ENCODE measurements around the gene MRPS11.
A peak's percentile ranks its signal among the peaks of the same experiment; 100 is the strongest.
"Not testable (repeated sequence)": the region's sequence is repeated elsewhere in the genome, so short reads cannot be mapped to it uniquely, and the experiment has no call there.

The MRPS11 gene

DNA sequence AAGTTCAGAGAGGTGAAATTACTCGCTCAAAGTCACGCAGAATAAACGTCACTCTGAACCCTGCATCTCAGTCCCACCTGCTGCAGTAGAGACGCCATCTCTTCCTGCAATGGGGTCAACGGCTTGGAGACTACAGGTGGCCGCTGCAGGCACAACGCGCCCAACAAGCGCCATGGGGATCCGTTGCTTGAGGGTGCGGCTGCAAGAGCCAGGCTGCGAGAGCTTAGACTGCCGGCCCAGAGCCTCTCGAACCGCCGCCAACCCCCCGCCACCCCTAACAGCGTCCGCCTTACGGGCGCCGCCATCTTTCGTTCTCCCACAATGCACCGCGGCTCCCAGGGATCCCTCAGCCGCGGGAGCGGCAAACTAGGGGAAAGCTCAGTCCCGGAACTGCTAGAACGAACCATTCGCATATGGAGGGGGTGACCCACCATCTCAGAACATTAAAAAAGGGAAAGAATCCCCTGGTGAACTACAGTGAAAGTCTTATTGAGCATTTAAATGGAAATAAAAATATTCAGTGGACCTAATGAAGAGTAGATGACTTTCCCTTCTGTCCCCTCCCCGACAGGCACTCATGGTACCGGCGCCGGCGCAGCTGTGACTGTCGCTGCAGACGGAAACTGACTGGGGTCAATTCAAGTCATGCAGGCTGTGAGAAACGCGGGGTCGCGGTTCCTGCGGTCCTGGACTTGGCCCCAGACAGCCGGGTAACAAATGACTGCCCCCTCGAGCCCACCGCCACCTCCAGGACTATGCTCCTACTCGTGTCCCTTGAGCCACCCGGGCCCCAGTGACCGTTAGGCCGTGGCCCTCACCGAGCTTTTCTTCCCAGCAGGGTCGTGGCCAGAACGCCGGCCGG is at the start of gene MRPS11, which contains the start of gene MRPL46:
Gene MRPS11 (plus strand): TSS at position 636 of the 862 bp plus-strand sequence. CDS start 10 bp downstream, at position 646.
Gene MRPL46 (minus strand): TSS at position 316 of the 862 bp plus-strand sequence. CDS start 11 bp downstream, at position 305.
- H3K4me3 ChIP-seq, result peak within 1 kb of the TSS; percentile 85
- no peaks in the 10 kb centered on the region for H3K27me3 ChIP-seq (ENCODE audit: low read depth)
- peak; percentile 98 to 99 for DNase-seq (ENCODE audit: low spot score in 2 of 2)
- peaks cover 63% of the 10 kb centered on the region for H3K36me3 ChIP-seq (replicated peaks)
- peaks cover 27% of the 10 kb centered on the region for H3K4me1 ChIP-seq
- H3K9me3 ChIP-seq, result no peaks in the 10 kb centered on the region
- in situ Hi-C loops (cut with MboI; ENCODE audit: low sequenced_read_pairs), result loop anchor here (5.0 kb wide), 1 partner anchor 435 kb away; no protein-coding TSS in a partner anchor

DNA sequence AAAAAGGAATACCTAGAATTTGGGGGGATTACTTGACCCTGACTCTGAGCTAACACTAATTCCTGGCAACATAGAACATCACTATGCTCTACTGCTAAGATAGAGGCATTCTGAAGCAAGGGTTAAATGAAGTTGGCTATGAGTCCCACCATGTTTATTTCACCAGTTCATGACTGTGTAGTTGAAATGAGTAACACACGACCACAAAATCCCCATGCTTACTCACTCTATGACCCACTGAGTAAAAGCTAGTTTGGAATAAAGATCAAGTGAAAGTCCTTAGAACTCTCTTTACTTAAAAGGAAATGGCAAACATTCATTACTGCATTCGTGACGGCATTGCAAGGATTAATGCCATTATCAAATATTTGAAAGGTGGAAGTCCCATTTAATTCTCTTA is 47.7 kb upstream of the MRPS11 start:
- in situ Hi-C loops (cut with MboI; ENCODE audit: low sequenced_read_pairs), result no loop called here
- H3K36me3 ChIP-seq (replicated peaks), result no peaks in the 10 kb centered on the region
- H3K9me3 ChIP-seq, result no peaks in the 10 kb centered on the region
- no peaks in the 10 kb centered on the region for H3K4me1 ChIP-seq
- DNase-seq (ENCODE audit: low spot score in 2 of 2), result no peak
- peaks cover 19% of the 10 kb centered on the region for H3K27me3 ChIP-seq (ENCODE audit: low read depth)
- H3K4me3 ChIP-seq, result no peak overlapping the region

DNA sequence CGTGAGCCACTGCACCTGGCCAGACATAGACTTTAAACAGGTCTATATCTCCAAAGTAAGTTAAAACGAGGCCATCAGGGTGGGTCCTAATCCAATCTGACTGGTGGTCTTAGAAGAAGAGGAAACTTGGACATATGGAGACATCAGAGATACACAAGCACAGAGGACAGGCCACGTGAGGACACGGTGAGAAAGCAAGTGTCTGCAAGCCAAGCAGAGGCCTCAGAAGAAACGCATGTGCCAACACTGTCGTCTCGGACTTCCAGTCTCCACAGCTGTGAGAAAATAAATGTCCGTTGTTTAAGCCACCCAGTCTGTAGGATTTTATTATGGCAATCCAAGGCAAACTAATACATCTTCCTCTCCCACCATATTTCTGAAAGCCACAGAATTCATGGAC is 44.2 kb upstream of the MRPS11 start:
- no peak overlapping the region for H3K4me3 ChIP-seq
- in situ Hi-C loops (cut with MboI; ENCODE audit: low sequenced_read_pairs), result no loop called here
- no peaks in the 10 kb centered on the region for H3K36me3 ChIP-seq (replicated peaks)
- H3K9me3 ChIP-seq, result no peaks in the 10 kb centered on the region; the same call in 1 of the 2 replicates
- H3K27me3 ChIP-seq (ENCODE audit: low read depth), result peaks cover 38% of the 10 kb centered on the region
- no peaks in the 10 kb centered on the region for H3K4me1 ChIP-seq
- no peak for DNase-seq (ENCODE audit: low spot score in 2 of 2)

DNA sequence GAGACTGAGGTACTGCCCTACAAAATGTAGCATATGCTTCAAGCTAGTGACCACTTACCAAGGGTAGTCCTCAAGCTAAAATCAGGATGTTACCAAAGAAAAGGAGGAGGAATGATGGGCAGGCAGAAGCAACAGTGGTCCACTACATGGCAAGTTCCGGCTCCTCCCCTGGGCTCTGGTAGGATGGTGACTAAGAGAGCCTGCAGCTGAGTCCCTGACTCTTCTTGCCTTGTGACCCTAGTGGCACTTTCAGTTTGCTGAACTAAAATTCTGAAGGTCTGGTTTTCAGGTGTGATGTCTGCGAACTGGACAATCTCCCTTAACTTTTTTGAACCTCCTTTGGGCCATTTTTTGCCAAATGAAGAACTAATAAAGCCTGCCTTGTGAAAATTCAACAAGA is 41.2 kb upstream of the MRPS11 start:
- Histone ChIP-seq H3K9me3 (no peaks in the 10 kb centered on the region; the same call in 1 of the 2 replicates), H3K4me1 (no peaks in the 10 kb centered on the region), H3K27me3 (ENCODE audit: low read depth) (peaks cover 45% of the 10 kb centered on the region), H3K36me3 (replicated peaks) (no peaks in the 10 kb centered on the region), H3K4me3 (no peak overlapping the region)
- DNase-seq (ENCODE audit: low spot score in 2 of 2), result no peak
- in situ Hi-C loops (cut with MboI; ENCODE audit: low sequenced_read_pairs), result no loop called here

DNA sequence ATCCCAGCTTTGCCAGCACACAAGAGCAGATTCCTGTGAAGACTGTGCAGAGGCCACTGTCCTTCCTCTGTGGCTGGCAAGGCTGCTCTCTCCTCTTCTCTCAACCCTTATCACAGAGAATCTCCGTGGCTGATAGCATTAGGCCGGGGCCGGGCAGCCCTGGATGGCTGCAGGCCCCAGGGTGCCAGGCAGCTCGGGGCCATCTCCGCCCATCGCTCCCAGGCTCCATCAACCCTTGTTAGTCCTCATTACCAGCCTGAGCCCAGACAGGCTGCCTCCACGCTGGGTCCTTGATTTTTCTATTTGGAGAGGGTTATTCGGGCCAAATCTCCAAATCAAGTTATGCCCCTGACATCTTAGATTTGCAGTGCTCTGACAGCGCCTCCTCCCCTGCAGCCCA is 39.5 kb upstream of the MRPS11 start:
- no peaks in the 10 kb centered on the region for H3K4me1 ChIP-seq
- H3K4me3 ChIP-seq, result no peak overlapping the region
- no peaks in the 10 kb centered on the region; the same call in 1 of the 2 replicates for H3K9me3 ChIP-seq
- DNase-seq (ENCODE audit: low spot score in 2 of 2), result no peak
- peaks cover 44% of the 10 kb centered on the region for H3K27me3 ChIP-seq (ENCODE audit: low read depth)
- in situ Hi-C loops (cut with MboI; ENCODE audit: low sequenced_read_pairs), result no loop called here
- H3K36me3 ChIP-seq (replicated peaks), result no peaks in the 10 kb centered on the region

DNA sequence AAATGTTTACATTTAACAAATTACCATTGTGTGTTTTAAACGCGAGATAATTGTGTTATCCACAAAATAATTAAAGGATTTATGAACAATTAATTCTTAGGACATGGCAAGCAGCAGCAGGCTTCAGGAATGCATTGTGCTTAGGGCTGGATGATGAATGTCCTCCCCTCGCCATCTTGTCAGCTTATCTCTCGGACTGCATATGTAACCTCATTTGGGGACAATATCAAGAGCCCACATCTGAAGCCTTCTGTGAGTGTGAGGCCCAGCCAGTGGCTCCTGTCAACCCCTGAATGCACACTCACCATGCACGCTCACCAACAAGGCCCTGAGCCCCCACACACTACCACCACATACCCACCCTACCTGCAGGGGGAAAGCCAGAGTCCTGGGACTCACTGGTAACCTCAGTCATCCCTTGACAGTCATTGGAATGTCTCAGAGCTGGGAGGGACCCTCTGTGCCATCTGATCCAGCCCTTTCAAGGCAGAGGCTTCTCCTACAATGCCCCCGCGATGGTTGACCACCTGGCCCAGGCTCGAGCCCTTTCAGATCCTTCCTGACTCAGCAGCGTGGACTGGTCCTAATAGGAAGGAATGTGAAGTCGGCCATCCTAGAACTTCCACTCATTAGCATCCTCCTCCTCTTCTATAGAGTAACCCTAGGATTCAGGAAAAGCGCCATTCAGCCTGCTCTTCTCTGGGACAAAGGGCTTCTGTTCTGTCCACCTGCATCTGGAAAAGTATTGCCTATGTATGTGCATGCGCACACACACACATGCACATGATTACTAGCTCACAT is 38.5 kb upstream of the MRPS11 start:
- H3K4me1 ChIP-seq, result no peaks in the 10 kb centered on the region
- no peaks in the 10 kb centered on the region; the same call in 1 of the 2 replicates for H3K9me3 ChIP-seq
- no peak overlapping the region for H3K4me3 ChIP-seq
- H3K27me3 ChIP-seq (ENCODE audit: low read depth), result peaks cover 44% of the 10 kb centered on the region
- no peak for DNase-seq (ENCODE audit: low spot score in 2 of 2)
- H3K36me3 ChIP-seq (replicated peaks), result no peaks in the 10 kb centered on the region
- in situ Hi-C loops (cut with MboI; ENCODE audit: low sequenced_read_pairs), result no loop called here

DNA sequence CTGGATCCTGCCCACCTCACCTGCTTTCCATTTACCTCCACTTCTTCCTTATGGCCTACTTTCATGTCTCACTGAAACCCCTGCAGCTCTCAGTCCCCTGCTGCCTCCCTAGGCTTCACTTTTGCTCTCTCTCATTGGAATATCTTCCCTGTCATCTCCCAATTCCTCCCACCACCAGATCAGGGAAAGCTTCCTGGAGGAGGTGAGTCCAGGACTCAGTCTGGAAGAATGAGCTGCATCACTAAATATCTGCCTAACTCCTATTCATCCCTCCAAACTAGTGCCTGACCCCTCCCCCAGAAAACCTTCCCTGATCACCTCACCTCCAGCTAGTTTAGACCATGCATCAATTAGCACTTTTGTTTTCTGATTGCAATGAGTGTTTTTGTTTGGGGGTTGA is 37.5 kb upstream of the MRPS11 start:
- Histone ChIP-seq H3K27me3 (ENCODE audit: low read depth) (peaks cover 49% of the 10 kb centered on the region), H3K4me1 (no peaks in the 10 kb centered on the region), H3K4me3 (no peak overlapping the region), H3K9me3 (no peaks in the 10 kb centered on the region; the same call in 1 of the 2 replicates), H3K36me3 (replicated peaks) (no peaks in the 10 kb centered on the region)
- in situ Hi-C loops (cut with MboI; ENCODE audit: low sequenced_read_pairs), result no loop called here
- no peak for DNase-seq (ENCODE audit: low spot score in 2 of 2)

DNA sequence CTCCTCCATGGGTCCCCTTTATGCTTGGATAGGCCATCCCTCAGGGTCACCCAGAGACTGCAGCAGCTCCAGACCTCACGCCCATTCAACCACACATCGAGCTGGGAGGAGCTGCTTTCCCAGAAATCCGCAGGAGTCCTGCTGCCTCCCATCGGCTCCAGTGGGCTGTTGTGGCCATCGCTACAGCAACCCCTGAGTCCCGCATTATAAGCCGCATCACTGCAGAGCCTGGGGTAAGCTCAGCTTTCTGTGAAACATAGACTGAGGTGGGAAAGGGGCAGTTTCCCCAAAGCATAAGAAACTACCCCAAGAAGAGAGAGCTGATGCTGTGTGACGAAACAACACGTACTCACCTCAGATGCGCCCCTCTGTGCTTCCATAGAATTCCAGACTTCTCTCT is 36.1 kb upstream of the MRPS11 start:
- Histone ChIP-seq H3K27me3 (ENCODE audit: low read depth) (peaks cover 49% of the 10 kb centered on the region), H3K4me3 (no peak overlapping the region), H3K4me1 (no peaks in the 10 kb centered on the region), H3K36me3 (replicated peaks) (no peaks in the 10 kb centered on the region), H3K9me3 (no peaks in the 10 kb centered on the region; the same call in 1 of the 2 replicates)
- no peak for DNase-seq (ENCODE audit: low spot score in 2 of 2)
- in situ Hi-C loops (cut with MboI; ENCODE audit: low sequenced_read_pairs), result no loop called here

DNA sequence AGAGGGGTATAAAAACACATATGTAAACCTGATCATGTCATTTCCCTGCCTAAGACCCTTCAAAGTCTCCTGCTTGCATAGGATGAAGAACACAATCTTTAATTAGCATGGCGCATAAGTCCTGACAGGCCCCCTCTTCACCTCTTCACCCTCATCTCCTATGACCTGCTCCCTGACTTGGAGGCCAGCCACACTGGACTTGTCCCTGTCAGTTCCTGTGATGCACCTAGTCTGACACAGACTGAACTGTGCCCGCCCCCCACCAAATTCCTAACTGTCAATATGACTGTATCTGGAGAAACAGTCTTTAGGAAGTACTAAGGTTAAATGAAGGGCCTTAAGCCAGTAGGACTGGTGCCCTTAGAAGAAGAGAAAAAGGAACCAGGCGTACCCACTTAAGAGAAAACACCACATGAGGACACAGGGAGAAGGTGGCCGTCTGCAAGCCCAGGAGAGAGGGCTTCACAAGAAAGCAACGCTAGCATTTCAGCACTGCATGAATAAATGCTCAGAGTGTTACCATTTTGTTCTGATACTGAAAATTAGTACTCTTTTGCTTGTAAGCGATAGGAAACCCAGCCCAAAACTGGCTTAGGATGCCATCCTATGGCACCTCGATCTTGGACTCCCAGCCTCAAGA is 34.3 kb upstream of the MRPS11 start:
- in situ Hi-C loops (cut with MboI; ENCODE audit: low sequenced_read_pairs), result no loop called here
- peaks cover 32% of the 10 kb centered on the region for H3K27me3 ChIP-seq (ENCODE audit: low read depth)
- DNase-seq (ENCODE audit: low spot score in 2 of 2), result no peak
- no peaks in the 10 kb centered on the region for H3K4me1 ChIP-seq
- no peaks in the 10 kb centered on the region for H3K9me3 ChIP-seq
- no peak overlapping the region for H3K4me3 ChIP-seq
- no peaks in the 10 kb centered on the region for H3K36me3 ChIP-seq (replicated peaks)

DNA sequence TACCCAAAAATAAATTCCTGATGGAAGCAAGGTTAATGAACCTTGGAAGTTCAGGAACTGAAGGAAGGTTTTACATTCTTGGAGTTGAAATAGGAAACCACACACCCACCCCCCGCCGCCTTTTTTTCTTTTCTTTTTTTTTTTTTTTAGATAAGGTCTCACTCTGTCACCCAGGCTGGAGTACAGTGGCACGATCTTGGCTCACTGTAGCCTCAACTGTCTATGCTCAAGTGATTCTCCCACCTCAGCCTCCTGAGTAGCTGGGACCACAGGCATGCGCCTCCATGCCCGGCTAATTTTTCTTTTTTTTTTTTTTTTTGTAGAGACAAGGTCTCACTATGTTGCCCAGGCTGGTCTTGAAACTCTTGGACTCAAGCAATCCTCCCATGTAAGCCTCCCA is 33.4 kb upstream of the MRPS11 start:
- H3K4me3 ChIP-seq; in situ Hi-C loops (cut with MboI; ENCODE audit: low sequenced_read_pairs); H3K9me3 ChIP-seq; DNase-seq (ENCODE audit: low spot score in 2 of 2); H3K4me1 ChIP-seq; H3K36me3 ChIP-seq (replicated peaks): not testable (repeated sequence)
- H3K27me3 ChIP-seq (ENCODE audit: low read depth), result peaks cover 23% of the 10 kb centered on the region

DNA sequence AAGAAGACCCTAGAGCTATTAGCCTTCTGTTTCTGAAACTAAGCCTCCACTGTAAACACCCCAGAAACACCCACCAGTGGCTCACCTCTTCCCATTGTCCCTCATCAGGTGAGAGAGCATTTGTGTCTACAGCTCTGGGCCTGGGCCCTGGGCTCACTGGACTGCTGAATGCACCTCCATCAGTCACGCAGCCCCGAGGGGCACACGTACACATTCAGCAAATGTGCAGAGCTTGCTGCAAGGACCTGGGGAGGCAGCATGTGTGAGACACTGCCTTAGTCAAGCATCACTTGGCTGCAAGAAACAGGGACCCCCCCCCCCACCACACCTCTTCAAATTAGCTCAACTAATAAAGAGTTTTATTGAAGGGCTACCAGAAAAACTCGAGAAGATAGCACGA is 29.3 kb upstream of the MRPS11 start:
- no peaks in the 10 kb centered on the region for H3K36me3 ChIP-seq (replicated peaks)
- in situ Hi-C loops (cut with MboI; ENCODE audit: low sequenced_read_pairs), result no loop called here
- H3K4me3 ChIP-seq, result no peak overlapping the region
- peaks cover 16% of the 10 kb centered on the region for H3K27me3 ChIP-seq (ENCODE audit: low read depth)
- no peak for DNase-seq (ENCODE audit: low spot score in 2 of 2)
- H3K4me1 ChIP-seq, result no peaks in the 10 kb centered on the region
- no peaks in the 10 kb centered on the region for H3K9me3 ChIP-seq

DNA sequence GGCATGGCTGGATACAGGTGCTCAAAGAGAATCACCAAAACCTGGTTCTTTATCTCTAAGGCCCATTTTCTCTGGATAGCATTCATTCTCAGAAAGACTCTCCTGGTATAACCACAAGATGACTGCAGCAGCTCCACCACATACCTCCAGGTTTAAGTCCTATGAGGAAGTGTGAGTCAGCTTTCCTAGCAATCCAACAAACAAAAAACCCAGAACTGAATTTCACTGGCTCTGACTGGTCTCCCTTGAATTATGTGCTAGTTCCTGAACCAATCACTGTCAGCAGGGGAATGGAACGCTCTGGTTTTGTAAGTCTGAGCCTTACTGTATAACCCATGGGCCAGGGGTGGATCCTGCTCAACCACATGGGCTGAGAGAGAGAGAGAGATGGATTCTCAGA is 27.5 kb upstream of the MRPS11 start:
- Histone ChIP-seq H3K36me3 (replicated peaks) (no peaks in the 10 kb centered on the region), H3K9me3 (peaks cover 3% of the 10 kb centered on the region; the same call in 1 of the 2 replicates), H3K4me3 (no peak overlapping the region), H3K27me3 (ENCODE audit: low read depth) (peaks cover 10% of the 10 kb centered on the region), H3K4me1 (no peaks in the 10 kb centered on the region)
- in situ Hi-C loops (cut with MboI; ENCODE audit: low sequenced_read_pairs), result no loop called here
- no peak for DNase-seq (ENCODE audit: low spot score in 2 of 2)

DNA sequence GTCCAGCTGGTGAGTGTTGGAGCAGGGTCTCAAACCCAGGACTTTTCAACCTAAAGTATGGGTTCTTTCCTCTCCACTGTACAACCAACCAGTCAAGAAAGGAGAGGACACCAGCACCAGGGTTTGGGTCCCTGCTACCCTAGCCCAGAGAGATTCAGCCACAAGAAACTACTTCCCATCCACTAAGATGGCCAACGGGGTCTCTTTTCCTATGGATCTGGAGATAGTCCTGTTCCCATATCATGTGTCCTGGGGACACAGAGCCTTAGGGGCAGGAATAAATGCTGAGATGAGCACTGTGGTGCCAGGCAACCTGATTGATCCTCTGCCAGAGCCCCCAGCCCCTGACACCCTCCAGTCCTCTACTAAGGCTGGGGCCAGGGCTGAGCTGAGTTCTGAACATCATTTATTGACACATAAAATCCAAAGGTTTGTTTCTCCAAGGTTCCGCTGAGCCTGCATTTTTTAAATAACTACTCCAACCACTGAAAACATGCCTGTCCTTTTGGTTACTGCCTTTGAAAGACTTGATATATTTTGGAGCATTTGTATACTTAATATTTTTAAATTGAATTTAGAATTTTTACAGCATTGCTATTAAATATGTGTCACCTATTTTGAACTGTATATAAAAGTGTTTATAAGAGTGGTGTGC is 26.3 kb upstream of the MRPS11 start:
- no peaks in the 10 kb centered on the region for H3K27me3 ChIP-seq (ENCODE audit: low read depth)
- H3K4me1 ChIP-seq, result no peaks in the 10 kb centered on the region
- H3K4me3 ChIP-seq, result no peak overlapping the region
- DNase-seq (ENCODE audit: low spot score in 2 of 2), result no peak
- in situ Hi-C loops (cut with MboI; ENCODE audit: low sequenced_read_pairs), result no loop called here
- H3K36me3 ChIP-seq (replicated peaks), result no peaks in the 10 kb centered on the region
- H3K9me3 ChIP-seq, result peaks cover 3% of the 10 kb centered on the region; the same call in 1 of the 2 replicates
